ENCODE measurements around the gene RAPGEF2.

Gene RAPGEF2

DNA sequence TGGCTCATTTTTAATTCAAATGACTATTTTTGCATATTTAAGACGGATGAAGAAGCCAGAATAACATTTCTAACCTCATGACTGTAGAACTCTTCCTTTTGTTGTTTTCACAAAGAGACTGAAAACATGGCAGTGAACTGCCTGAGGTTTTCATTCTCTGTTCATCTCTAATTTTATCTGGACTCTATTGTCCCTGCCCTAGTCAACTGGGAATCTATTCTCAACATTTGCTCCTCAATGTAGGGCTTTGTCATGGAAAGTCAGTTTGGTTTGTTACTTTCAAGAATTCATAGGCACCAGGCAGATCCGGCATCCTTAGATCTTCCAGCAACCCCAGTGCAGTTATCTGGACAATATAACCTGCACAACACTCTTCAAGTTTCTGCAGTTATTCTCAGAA, 277.0 kb downstream of the RAPGEF2 start:
- no peak for DNase-seq

DNA sequence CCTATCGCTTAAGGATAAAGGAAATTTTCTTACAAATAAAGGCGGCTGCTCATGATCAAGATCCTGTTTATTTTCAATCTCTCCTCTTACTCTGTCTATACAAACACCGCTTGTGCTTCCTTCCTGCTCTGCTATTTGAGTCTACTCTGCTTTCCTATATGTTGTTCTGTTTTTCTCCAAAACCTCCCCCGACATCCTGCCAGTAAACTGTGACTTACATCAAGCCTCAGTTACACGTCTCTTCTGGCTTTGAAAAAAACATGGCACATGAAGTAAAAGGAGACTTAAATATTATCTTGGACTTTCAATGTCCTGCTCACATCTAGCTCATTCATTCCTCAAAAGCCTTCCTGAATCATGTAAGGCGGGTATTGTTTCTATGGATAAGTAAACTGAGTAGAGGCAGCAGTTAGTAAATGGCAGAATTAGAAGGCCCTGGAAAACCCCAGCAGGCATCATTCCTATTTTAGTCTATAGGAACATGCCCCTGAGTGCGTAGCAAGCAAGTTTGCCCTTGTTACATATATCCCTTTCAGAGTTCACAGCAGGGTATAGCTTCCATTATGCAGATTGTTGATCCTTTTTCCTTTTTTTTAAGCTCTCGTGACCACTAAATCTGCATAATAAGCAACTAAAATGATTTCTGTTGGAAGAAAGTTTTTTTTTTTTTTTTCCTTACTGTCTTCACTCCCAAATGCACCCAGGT, 280.1 kb downstream of the RAPGEF2 start:
- no peak for DNase-seq

GRCh38 chr4:159383562-159383931, 280.7 kb downstream of the RAPGEF2 start:
- no peak for DNase-seq

- no peak for DNase-seq
These were observed 281.1 kb downstream of the RAPGEF2 start for GRCh38 chr4:159384017-159384416.

DNA sequence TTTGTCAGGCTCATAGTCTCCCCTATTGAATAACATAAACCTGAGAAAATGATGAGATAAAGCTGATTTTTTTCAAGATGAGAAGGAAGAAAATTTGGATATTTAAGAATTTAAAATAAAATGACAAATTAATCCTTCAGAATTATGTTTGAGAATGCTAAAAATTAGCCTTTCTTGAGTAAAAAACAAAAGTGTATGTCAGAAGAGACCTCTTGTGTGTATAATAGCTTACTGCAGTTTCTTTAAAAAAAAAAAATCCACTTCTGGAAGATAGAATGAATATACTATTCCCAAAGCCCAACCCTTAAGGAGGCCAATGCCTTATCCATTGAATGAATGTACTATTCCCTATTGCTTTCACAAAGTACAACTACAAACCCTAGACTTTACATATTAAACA, 281.8 kb downstream of the RAPGEF2 start:
- DNase-seq = no peak

- DNase-seq = no peak
These were observed 283.7 kb downstream of the RAPGEF2 start for GRCh38 chr4:159386620-159387019.

- DNase-seq = no peak
These were observed 286.9 kb downstream of the RAPGEF2 start for GRCh38 chr4:159389756-159390155.

- no peak for DNase-seq
These were observed 287.8 kb downstream of the RAPGEF2 start for GRCh38 chr4:159390648-159391047.

GRCh38 chr4:159395693-159396092, 292.8 kb downstream of the RAPGEF2 start:
- DNase-seq = no peak

DNA sequence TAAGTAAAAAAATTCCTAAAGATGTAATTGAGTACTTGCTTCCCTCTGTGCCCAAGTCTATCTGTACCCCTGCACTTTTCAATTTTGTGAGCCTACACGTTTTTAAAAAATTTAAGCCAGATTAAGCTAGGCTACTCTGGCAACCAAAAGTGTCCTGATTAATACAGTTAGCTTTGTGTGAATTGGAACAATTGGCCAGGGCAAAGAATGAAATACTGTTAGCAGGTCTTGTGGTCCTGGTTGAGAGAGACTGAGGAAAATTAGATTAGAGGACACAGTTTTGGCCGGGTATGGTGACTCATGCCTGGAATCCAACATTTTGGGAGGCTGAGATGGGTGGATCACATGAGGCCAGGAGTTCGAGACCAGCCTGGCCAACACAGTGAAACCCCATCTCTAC, 293.3 kb downstream of the RAPGEF2 start:
- DNase-seq = no peak

DNA sequence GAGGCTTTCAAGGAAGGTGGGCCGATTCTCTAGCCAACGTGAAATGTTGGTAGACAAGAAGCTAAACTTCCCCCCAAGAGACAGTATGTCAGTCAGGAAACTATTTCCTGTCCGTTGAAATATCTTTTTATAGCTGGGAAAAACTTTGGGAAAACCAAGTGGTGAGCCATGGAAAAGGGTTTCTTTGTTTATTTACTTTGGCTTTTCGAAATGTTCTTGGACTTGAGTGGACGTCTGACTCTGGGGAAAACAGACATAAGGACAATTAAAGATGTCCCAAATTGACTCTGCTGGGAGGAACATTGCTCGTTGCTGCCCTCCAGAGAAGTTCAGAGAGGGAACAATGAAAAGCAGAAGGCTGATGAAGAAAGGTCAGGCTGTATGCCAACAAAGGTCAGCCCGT, 295.4 kb downstream of the RAPGEF2 start:
- no peak for DNase-seq

- no peak for DNase-seq
These were observed 297.8 kb downstream of the RAPGEF2 start for GRCh38 chr4:159400558-159401225.

- DNase-seq = no peak
These were observed 298.4 kb downstream of the RAPGEF2 start for GRCh38 chr4:159401226-159401712.

DNA sequence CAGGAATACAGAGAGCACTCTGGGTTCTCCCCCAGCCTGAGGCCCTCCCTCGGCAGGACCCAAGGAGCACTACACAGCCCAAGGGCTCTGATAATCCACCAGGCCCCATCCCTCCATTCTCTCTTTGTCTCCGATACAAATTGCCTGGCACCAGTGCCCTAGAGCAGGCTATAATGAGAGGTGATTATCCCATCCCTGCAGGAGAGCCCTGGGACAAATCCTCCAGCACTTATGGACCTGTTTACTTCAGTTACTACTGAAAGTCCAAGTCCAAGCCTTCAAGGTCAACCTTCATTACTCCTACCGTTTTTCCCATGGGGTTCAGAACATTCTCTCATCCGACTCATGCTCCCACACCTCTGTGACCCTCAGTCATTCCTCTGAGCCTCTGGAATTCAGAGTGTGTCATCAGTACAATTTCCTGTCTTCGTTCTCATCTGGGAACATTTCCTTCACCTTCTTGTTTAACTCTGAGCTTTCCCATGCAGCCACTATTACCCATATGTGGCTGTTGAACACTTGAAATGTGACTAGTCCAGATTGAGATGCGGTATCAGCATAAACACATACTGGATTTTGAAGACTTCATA, 299.0 kb downstream of the RAPGEF2 start:
- DNase-seq = no peak

Data from DMS79 treated with DMSO at 0.1 percent for 48 hours (cell line).